KMS-11 (cell line): ENCODE results near the gene REPS2.

Source experiments
- H2AFZ ChIP-seq: fragments of 200-600 bp; sonication (generic); 2 replicates; pipeline ENCODE4 v1.6.1; 2016; ENCODE audit warnings: antibody characterized with exemption, mixed run types, low read depth
- H3K27ac ChIP-seq: fragments of 200-600 bp; sonication (generic); 2 replicates; pipeline ENCODE4 v1.6.1; 2016; ENCODE audit warnings: mild to moderate bottlenecking, mixed run types
- H3K27me3 ChIP-seq: fragments of 200-600 bp; sonication (generic); 2 replicates; pipeline ENCODE4 v1.6.1; 2017; ENCODE audit warnings: mild to moderate bottlenecking, low read depth, mixed run types, moderate library complexity; ENCODE audit not compliant: insufficient read depth
- H3K36me3 ChIP-seq: fragments of 200-600 bp; sonication (generic); 2 replicates; pipeline ENCODE4 v1.6.1; 2017; ENCODE audit warnings: mild to moderate bottlenecking, mixed run types; ENCODE audit not compliant: insufficient read depth
- H3K4me1 ChIP-seq: fragments of 200-600 bp; sonication (generic); 2 replicates; pipeline ENCODE4 v1.6.1; 2016; ENCODE audit warnings: mild to moderate bottlenecking, low read depth, mixed run types; ENCODE audit not compliant: poor library complexity, severe bottlenecking
- H3K4me2 ChIP-seq: fragments of 200-600 bp; sonication (generic); 2 replicates; pipeline ENCODE4 v1.7.0; 2016; ENCODE audit warnings: mild to moderate bottlenecking, mixed run types
- H3K4me3 ChIP-seq: fragments of 200-600 bp; sonication (generic); IDR thresholded peaks from 2 replicates; pipeline ENCODE4 v1.6.1; 2017; ENCODE audit warnings: low read depth, low read length, mixed read lengths; ENCODE audit not compliant: insufficient read depth
- H3K79me2 ChIP-seq: fragments of 200-600 bp; sonication (generic); 2 replicates; pipeline ENCODE4 v1.6.1; 2016; ENCODE audit warnings: low read depth, mixed run types; ENCODE audit not compliant: insufficient read depth
- H3K9ac ChIP-seq: fragments of 200-600 bp; sonication (generic); 2 replicates; pipeline ENCODE4 v1.6.1; 2016; ENCODE audit warnings: mild to moderate bottlenecking, mixed run types
- H4K20me1 ChIP-seq: fragments of 200-600 bp; sonication (generic); 2 replicates; pipeline ENCODE4 v1.6.1; 2016; ENCODE audit warnings: mild to moderate bottlenecking, mixed run types; ENCODE audit not compliant: insufficient read depth
- TF ChIP-seq, protein P1 (sequence below): fragments of 200-600 bp; sonication (generic); conservative IDR thresholded peaks from 2 replicates; pipeline ENCODE4 v1.6.1; 2017; ENCODE audit warnings: low read depth, mild to moderate bottlenecking, antibody characterized with exemption, low read length, moderate library complexity, mixed read lengths

Gene REPS2

GRCh38 chrX:17086317-17086716 is 139.9 kb downstream of the REPS2 start:
- no peaks in the 10 kb centered on the region for H3K36me3 ChIP-seq
- no peak overlapping the region for H3K9ac ChIP-seq
- TF ChIP-seq, protein P1, sequence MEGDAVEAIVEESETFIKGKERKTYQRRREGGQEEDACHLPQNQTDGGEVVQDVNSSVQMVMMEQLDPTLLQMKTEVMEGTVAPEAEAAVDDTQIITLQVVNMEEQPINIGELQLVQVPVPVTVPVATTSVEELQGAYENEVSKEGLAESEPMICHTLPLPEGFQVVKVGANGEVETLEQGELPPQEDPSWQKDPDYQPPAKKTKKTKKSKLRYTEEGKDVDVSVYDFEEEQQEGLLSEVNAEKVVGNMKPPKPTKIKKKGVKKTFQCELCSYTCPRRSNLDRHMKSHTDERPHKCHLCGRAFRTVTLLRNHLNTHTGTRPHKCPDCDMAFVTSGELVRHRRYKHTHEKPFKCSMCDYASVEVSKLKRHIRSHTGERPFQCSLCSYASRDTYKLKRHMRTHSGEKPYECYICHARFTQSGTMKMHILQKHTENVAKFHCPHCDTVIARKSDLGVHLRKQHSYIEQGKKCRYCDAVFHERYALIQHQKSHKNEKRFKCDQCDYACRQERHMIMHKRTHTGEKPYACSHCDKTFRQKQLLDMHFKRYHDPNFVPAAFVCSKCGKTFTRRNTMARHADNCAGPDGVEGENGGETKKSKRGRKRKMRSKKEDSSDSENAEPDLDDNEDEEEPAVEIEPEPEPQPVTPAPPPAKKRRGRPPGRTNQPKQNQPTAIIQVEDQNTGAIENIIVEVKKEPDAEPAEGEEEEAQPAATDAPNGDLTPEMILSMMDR: no peak
- no peak overlapping the region for H3K27ac ChIP-seq
- H3K4me3 ChIP-seq: no peak overlapping the region
- H2AFZ ChIP-seq: no peak overlapping the region
- no peaks in the 10 kb centered on the region for H3K27me3 ChIP-seq
- H3K4me2 ChIP-seq: no peak overlapping the region
- H3K79me2 ChIP-seq: no peaks in the 10 kb centered on the region
- H4K20me1 ChIP-seq: no peaks in the 10 kb centered on the region
- H3K4me1 ChIP-seq: no peaks in the 10 kb centered on the region

- H3K36me3 ChIP-seq: no peaks in the 10 kb centered on the region
- no peaks in the 10 kb centered on the region for H4K20me1 ChIP-seq
- no peaks in the 10 kb centered on the region for H3K79me2 ChIP-seq
- H3K9ac ChIP-seq: no peak overlapping the region
- no peak overlapping the region for H2AFZ ChIP-seq
- no peak overlapping the region for H3K27ac ChIP-seq
- no peak overlapping the region for H3K4me3 ChIP-seq
- H3K4me2 ChIP-seq: no peak overlapping the region
- TF ChIP-seq, protein P1: no peak
- H3K4me1 ChIP-seq: no peaks in the 10 kb centered on the region
- H3K27me3 ChIP-seq: no peaks in the 10 kb centered on the region
These were observed 148.7 kb downstream of the REPS2 start for GRCh38 chrX:17095161-17095560.

- TF ChIP-seq, protein P1: no peak
- no peak overlapping the region for H3K4me2 ChIP-seq
- no peak overlapping the region for H2AFZ ChIP-seq
- H3K27me3 ChIP-seq: no peaks in the 10 kb centered on the region
- no peaks in the 10 kb centered on the region for H3K4me1 ChIP-seq
- no peak overlapping the region for H3K9ac ChIP-seq
- H3K27ac ChIP-seq: no peak overlapping the region
- H3K79me2 ChIP-seq: no peaks in the 10 kb centered on the region
- no peaks in the 10 kb centered on the region for H3K36me3 ChIP-seq
- H3K4me3 ChIP-seq: no peak overlapping the region
- no peaks in the 10 kb centered on the region for H4K20me1 ChIP-seq
These were observed 152.2 kb downstream of the REPS2 start for GRCh38 chrX:17098516-17099247.

DNA sequence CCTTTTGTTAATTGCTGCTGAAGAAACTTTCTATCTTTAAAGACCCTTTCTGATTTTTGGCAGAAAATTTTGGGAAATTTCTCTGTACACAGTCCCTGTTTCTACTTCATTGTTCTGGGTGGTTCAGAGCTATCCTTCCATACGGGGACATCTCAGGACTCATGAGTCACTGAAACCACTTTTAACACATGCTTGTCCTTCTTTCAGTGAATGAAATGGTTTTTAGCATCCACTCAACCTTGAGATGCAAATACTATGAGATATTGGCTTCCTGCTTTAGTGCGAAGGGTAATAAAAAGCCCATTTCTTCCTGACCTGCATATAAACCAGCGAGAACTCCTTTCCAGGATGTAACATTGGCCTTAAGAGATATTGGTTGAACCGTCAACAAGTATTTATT is 158.0 kb downstream of the REPS2 start:
- no peaks in the 10 kb centered on the region for H4K20me1 ChIP-seq
- no peak overlapping the region for H3K9ac ChIP-seq
- H3K36me3 ChIP-seq: no peaks in the 10 kb centered on the region
- no peaks in the 10 kb centered on the region for H3K4me1 ChIP-seq
- H3K27ac ChIP-seq: no peak overlapping the region
- H3K4me2 ChIP-seq: no peak overlapping the region
- no peak overlapping the region for H3K4me3 ChIP-seq
- no peaks in the 10 kb centered on the region for H3K79me2 ChIP-seq
- TF ChIP-seq, protein P1: no peak
- H2AFZ ChIP-seq: no peak overlapping the region
- H3K27me3 ChIP-seq: no peaks in the 10 kb centered on the region
